Measurements from ENCODE around the gene PHOSPHO2. TPM values are rescaled to one million over a fixed set of nuclear protein-coding genes. Genes with fewer than 3 reads are reported as not detected.

PHOSPHO2 gene
- total RNA-seq, 4 donors from 2014 or later, result 12.1 to 20.0 (median 13.2) TPM

GRCh38 chr2:169672406-169672805 lies 21.9 kb upstream of the PHOSPHO2 start:
- H3K27me3 ChIP-seq, result no peaks in the 10 kb centered on the region
- H3K36me3 ChIP-seq, result no peaks in the 10 kb centered on the region
- TF ChIP-seq, protein P1, sequence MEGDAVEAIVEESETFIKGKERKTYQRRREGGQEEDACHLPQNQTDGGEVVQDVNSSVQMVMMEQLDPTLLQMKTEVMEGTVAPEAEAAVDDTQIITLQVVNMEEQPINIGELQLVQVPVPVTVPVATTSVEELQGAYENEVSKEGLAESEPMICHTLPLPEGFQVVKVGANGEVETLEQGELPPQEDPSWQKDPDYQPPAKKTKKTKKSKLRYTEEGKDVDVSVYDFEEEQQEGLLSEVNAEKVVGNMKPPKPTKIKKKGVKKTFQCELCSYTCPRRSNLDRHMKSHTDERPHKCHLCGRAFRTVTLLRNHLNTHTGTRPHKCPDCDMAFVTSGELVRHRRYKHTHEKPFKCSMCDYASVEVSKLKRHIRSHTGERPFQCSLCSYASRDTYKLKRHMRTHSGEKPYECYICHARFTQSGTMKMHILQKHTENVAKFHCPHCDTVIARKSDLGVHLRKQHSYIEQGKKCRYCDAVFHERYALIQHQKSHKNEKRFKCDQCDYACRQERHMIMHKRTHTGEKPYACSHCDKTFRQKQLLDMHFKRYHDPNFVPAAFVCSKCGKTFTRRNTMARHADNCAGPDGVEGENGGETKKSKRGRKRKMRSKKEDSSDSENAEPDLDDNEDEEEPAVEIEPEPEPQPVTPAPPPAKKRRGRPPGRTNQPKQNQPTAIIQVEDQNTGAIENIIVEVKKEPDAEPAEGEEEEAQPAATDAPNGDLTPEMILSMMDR (IDR thresholded peaks at IDR 0.05), result no peak
- TF ChIP-seq POLR2A (IDR thresholded peaks at IDR 0.05), result no peak
- DNase-seq, result no peak
- H3K27ac ChIP-seq, result no peak overlapping the region
- H3K9me3 ChIP-seq, result no peaks in the 10 kb centered on the region
- no peak overlapping the region for H3K4me3 ChIP-seq (replicated peaks in 1 of 3)
- intact Hi-C loops (cut with DNase I), result no loop called here
- 86 to 90% methylated on average over 6 of the region's 6 CpGs for WGBS, 2 donors
- H3K4me1 ChIP-seq, result no peaks in the 10 kb centered on the region

DNA sequence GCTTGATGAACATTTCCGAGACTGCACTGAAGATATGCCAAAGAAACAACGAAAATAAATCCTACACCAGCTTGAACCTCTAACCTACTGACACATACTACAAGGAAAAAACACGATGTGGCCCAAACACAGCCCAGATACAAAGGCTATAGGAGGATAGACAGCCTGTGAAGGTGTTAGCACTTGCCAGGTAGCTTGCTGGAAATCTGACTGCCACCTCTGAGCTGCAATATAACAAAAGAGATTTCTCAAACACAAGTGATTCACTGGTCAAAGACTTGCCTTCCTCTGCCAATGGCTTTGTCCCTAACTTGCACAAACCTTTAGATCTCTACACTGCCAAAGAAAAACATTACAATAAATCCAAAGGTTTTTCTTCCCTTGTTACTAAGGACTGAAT lies 21.2 kb upstream of the PHOSPHO2 start:
- H3K27me3 ChIP-seq, result no peaks in the 10 kb centered on the region
- 62 to 81% methylated on average over 3 of the region's 3 CpGs for WGBS, 2 donors
- H3K4me3 ChIP-seq (replicated peaks in 1 of 3), result no peak overlapping the region
- intact Hi-C loops (cut with DNase I), result no loop called here
- H3K9me3 ChIP-seq, result no peaks in the 10 kb centered on the region
- no peaks in the 10 kb centered on the region for H3K4me1 ChIP-seq
- H3K27ac ChIP-seq, result no peak overlapping the region
- TF ChIP-seq, protein P1 (IDR thresholded peaks at IDR 0.05), result no peak
- no peak for TF ChIP-seq POLR2A (IDR thresholded peaks at IDR 0.05)
- H3K36me3 ChIP-seq, result no peaks in the 10 kb centered on the region
- no peak for DNase-seq

GRCh38 chr2:169673921-169674320 lies 20.3 kb upstream of the PHOSPHO2 start:
- Histone ChIP-seq H3K4me3 (replicated peaks in 1 of 3) (no peak overlapping the region), H3K4me1 (no peaks in the 10 kb centered on the region), H3K36me3 (no peaks in the 10 kb centered on the region), H3K9me3 (no peaks in the 10 kb centered on the region), H3K27me3 (no peaks in the 10 kb centered on the region), H3K27ac (no peak overlapping the region)
- DNase-seq, result no peak
- TF ChIP-seq POLR2A (IDR thresholded peaks at IDR 0.05), result no peak
- TF ChIP-seq, protein P1 (IDR thresholded peaks at IDR 0.05), result no peak
- intact Hi-C loops (cut with DNase I), result no loop called here
- WGBS, 2 donors, result 92 to 95% methylated on average over 2 of the region's 2 CpGs

DNA sequence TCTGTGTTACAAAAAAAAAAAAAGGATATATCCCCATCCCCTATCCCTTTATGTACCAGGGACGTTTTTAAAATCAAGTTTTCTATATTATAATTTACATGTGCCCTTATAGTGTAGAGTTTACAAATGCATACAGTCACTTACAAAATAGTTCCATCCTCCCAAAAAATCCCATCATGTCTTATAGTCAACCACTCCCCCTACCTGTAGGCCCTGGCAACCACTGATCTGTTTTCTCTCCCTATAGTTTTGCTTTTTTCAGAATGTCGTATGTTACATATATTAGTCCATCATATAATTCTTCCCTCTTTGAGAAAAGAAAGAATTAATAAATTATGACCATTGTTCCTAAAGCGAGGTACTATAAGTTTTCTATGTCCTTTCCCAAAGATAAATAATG lies 17.9 kb upstream of the PHOSPHO2 start:
- Histone ChIP-seq H3K4me1 (no peaks in the 10 kb centered on the region), H3K27me3 (no peaks in the 10 kb centered on the region), H3K9me3 (no peaks in the 10 kb centered on the region), H3K27ac (no peak overlapping the region), H3K36me3 (no peaks in the 10 kb centered on the region), H3K4me3 (replicated peaks in 1 of 3) (no peak overlapping the region)
- WGBS, 2 donors, result 63 to 73% methylated on average over 3 of the region's 3 CpGs
- TF ChIP-seq, protein P1 (IDR thresholded peaks at IDR 0.05), result no peak
- no peak for TF ChIP-seq POLR2A (IDR thresholded peaks at IDR 0.05)
- no peak for DNase-seq
- intact Hi-C loops (cut with DNase I), result no loop called here

DNA sequence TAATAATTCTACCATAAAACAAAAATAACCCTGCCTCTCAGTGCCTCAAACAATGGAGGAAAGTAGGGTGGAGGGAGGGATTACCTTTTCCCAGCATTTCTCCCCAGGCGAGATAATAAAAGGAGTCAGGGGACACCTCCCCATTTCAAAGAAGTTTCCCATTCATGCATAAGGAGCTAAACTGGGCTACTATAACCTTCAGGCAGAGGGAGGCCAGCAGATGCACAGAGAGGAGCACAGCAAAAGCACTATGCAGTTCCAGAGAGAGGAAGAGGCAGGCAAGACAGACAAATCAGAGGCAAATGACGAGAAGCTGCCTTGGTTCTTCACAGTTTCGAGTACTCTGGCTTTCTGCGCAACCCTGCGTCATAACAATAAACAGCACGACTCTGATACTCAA lies 17.4 kb upstream of the PHOSPHO2 start:
- Histone ChIP-seq H3K4me3 (replicated peaks in 1 of 3) (no peak overlapping the region), H3K27ac (no peak overlapping the region), H3K27me3 (no peaks in the 10 kb centered on the region), H3K9me3 (no peaks in the 10 kb centered on the region), H3K36me3 (no peaks in the 10 kb centered on the region), H3K4me1 (no peaks in the 10 kb centered on the region)
- WGBS, 2 donors, result 90 to 93% methylated on average over 6 of the region's 6 CpGs
- TF ChIP-seq, protein P1 (IDR thresholded peaks at IDR 0.05), result no peak
- no peak for TF ChIP-seq POLR2A (IDR thresholded peaks at IDR 0.05)
- no peak for DNase-seq
- intact Hi-C loops (cut with DNase I), result no loop called here

Data from thyroid gland (tissue), 4 donors.